ENCODE data around the gene EBF4. TPM values are rescaled to one million over a fixed set of nuclear protein-coding genes. Genes with fewer than 3 reads are reported as not detected.

EBF4 gene
- total RNA-seq, 1 experiment from 2014 or later: 11.4 TPM

GRCh38 chr20:2742431-2742830, 49.9 kb downstream of the EBF4 start:
- no peak for TF ChIP-seq CEBPB (IDR thresholded peaks at IDR 0.05; ENCODE audit: low read depth)
- TF ChIP-seq ZBTB33 (IDR thresholded peaks at IDR 0.05; ENCODE audit: extremely low read depth, insufficient replicate concordance, low read length): no peak
- TF ChIP-seq MAX (IDR thresholded peaks at IDR 0.05): no peak
- TF ChIP-seq EZH2phosphoT487 (IDR thresholded peaks at IDR 0.05; ENCODE audit: borderline replicate concordance): no peak
- TF ChIP-seq SIN3A (IDR thresholded peaks at IDR 0.05; ENCODE audit: low read depth): no peak
- TF ChIP-seq SRF (IDR thresholded peaks at IDR 0.05; ENCODE audit: low read depth): no peak
- TF ChIP-seq POLR2A (IDR thresholded peaks at IDR 0.05; ENCODE audit: borderline replicate concordance, extremely low read depth, insufficient read depth, insufficient read length): no peak
- TF ChIP-seq TCF7L2 (IDR thresholded peaks at IDR 0.05; ENCODE audit: borderline replicate concordance, extremely low read depth, insufficient read depth, insufficient read length): no peak
- TF ChIP-seq EZH2 (IDR thresholded peaks at IDR 0.05): no peak
- no peak for TF ChIP-seq SP1 (IDR thresholded peaks at IDR 0.05; ENCODE audit: low read depth)
- TF ChIP-seq ZFX (IDR thresholded peaks at IDR 0.05): no peak
- no peak for TF ChIP-seq CTCF (IDR thresholded peaks at IDR 0.05 in 2 of 3, conservative IDR thresholded peaks at IDR 0.05 in 1 of 3; ENCODE audit: borderline replicate concordance in 1 of 3, insufficient read depth in 1 of 3, low read depth in 2 of 3, low read length in 2 of 3)
- TF ChIP-seq ELF1 (IDR thresholded peaks at IDR 0.05; ENCODE audit: borderline replicate concordance, low read depth): no peak
- no peak for TF ChIP-seq YY1 (IDR thresholded peaks at IDR 0.05; ENCODE audit: extremely low read depth, insufficient replicate concordance, low read depth, low read length)
- TF ChIP-seq POLR2AphosphoS5 (IDR thresholded peaks at IDR 0.05; ENCODE audit: low read depth, low read length): no peak
- no peak for TF ChIP-seq RAD21 (IDR thresholded peaks at IDR 0.05; ENCODE audit: low read depth)
- no peak for TF ChIP-seq ATF3 (IDR thresholded peaks at IDR 0.05)
- no peak for TF ChIP-seq ZNF274 (IDR thresholded peaks at IDR 0.05; ENCODE audit: low read depth, low read length)
- no peak for TF ChIP-seq FOSL1 (IDR thresholded peaks at IDR 0.05; ENCODE audit: low read depth)
- TF ChIP-seq JUND (IDR thresholded peaks at IDR 0.05): no peak
- no peaks in the 10 kb centered on the region for H3K79me2 ChIP-seq (ENCODE audit: insufficient read depth, low read length)
- H3K9ac ChIP-seq (ENCODE audit: low read length): no peak overlapping the region
- H2AFZ ChIP-seq (ENCODE audit: low read depth, low read length, poor library complexity, severe bottlenecking): no peak overlapping the region
- H3K27me3 ChIP-seq (ENCODE audit: insufficient read depth, low read length): no peaks in the 10 kb centered on the region
- H3K4me1 ChIP-seq (ENCODE audit: control insufficient read depth in 1 of 2, insufficient read depth in 2 of 2, low read length in 2 of 2): peaks cover 0 to 8% of the 10 kb centered on the region in 2 experiments; a peak in 2 of 4 replicates
- H3K4me3 ChIP-seq (replicated peaks in 1 of 2; ENCODE audit: low read depth in 1 of 2, low read length in 2 of 2): no peak overlapping the region
- RAD21 ChIA-PET (ENCODE audit: low non-redundant PET in 1 of 2, low total read pairs in 2 of 2, uncharacterized antibody in 2 of 2, unreplicated experiment in 2 of 2): no interaction called here
- POLR2A ChIA-PET: no interaction called here
- no peak overlapping the region for H3K27ac ChIP-seq (ENCODE audit: low read depth, low read length)
- no peaks in the 10 kb centered on the region for H4K20me1 ChIP-seq (ENCODE audit: insufficient read depth)
- BruUV-seq (replicated peaks): no TSS peak
- DNase-seq (ENCODE audit: low read depth, low spot score) (no peak), ATAC-seq (no peak)
- CTCF ChIA-PET: interaction anchor here (1.6 kb wide), 1 partner anchor 54 kb away, joined by 5 read pairs; no protein-coding TSS in a partner anchor
- intact Hi-C loops (cut with micrococcal nuclease): loop anchor here (2.0 kb wide), 1 partner anchor 54 kb away; no protein-coding TSS in a partner anchor
- H3K9me2 ChIP-seq (ENCODE audit: insufficient read depth): no peaks in the 10 kb centered on the region
- H3K36me3 ChIP-seq (ENCODE audit: control insufficient read depth in 1 of 2, insufficient read depth in 2 of 2, low read length in 2 of 2): no peaks in the 10 kb centered on the region
- H3K9me3 ChIP-seq (ENCODE audit: control insufficient read depth in 1 of 2, insufficient read depth in 1 of 2, low read depth in 1 of 2, low read length in 2 of 2): no peaks in the 10 kb centered on the region
- H3K4me2 ChIP-seq (ENCODE audit: low read length): no peak overlapping the region
